Neutrophil (primary cell): ENCODE results near the gene PFKFB2.

Source experiments
- H3K27ac ChIP-seq: fragments of 200-600 bp; sonication (generic); 2 replicates; pipeline ENCODE4 v1.5.1; 2016; ENCODE audit warnings: mild to moderate bottlenecking, moderate library complexity
- H3K27me3 ChIP-seq: fragments of 200-600 bp; sonication (generic); 2 replicates; pipeline ENCODE4 v1.6.0; 2016; ENCODE audit warnings: mild to moderate bottlenecking
- H3K36me3 ChIP-seq: fragments of 200-600 bp; sonication (generic); 2 replicates; pipeline ENCODE4 v1.5.1; 2017
- H3K4me1 ChIP-seq, 2 experiments: fragments of 200-600 bp in 1 of 2; sonication (generic) in 1 of 2; 1 replicate in 1 of 2; 2 replicates in 1 of 2; pipeline versions ENCODE4 v1.5.1 to v1.6.1; 2013 to 2016; ENCODE audit warnings: low read depth in 1 of 2, low read length in 1 of 2, mild to moderate bottlenecking in 1 of 2, moderate library complexity in 1 of 2; ENCODE audit not compliant: control insufficient read depth in 1 of 2, insufficient read depth in 1 of 2
- H3K4me3 ChIP-seq, 2 experiments: fragments of 200-600 bp in 1 of 2; sonication (generic) in 1 of 2; 1 replicate in 1 of 2; 2 replicates in 1 of 2; pipeline ENCODE4 v1.5.1; 2013 to 2016; ENCODE audit warnings: low read depth in 1 of 2, low read length in 1 of 2, mild to moderate bottlenecking in 1 of 2, moderate library complexity in 1 of 2
- H3K9me3 ChIP-seq: fragments of 200-600 bp; sonication (generic); 2 replicates; pipeline ENCODE4 v1.5.1; 2016
- CTCF ChIP-seq: fragments of 200-600 bp; sonication (generic); IDR thresholded peaks from 2 replicates; pipeline ENCODE4 v1.5.1; 2016; ENCODE audit warnings: antibody characterized with exemption

PFKFB2 gene

GRCh38 chr1:207081806-207082205 is 28.7 kb downstream of the PFKFB2 start:
- Histone ChIP-seq H3K27me3 (peaks cover 12% of the 10 kb centered on the region), H3K9me3 (no peaks in the 10 kb centered on the region), H3K36me3 (peaks cover 34% of the 10 kb centered on the region), H3K27ac (no peak overlapping the region), H3K4me3 (no peak overlapping the region), H3K4me1 (peaks cover 16 to 20% of the 10 kb centered on the region in 2 experiments)
- no peak for TF ChIP-seq CTCF

GRCh38 chr1:207084232-207084631 is 31.2 kb downstream of the PFKFB2 start:
- Histone ChIP-seq H3K4me1 (peaks cover 0 to under 1% of the 10 kb centered on the region in 2 experiments), H3K27ac (no peak overlapping the region), H3K27me3 (peaks cover 12% of the 10 kb centered on the region), H3K9me3 (no peaks in the 10 kb centered on the region), H3K36me3 (peaks cover 26% of the 10 kb centered on the region), H3K4me3 (no peak overlapping the region)
- TF ChIP-seq CTCF, result no peak

- no peak overlapping the region for H3K4me3 ChIP-seq
- no peak overlapping the region for H3K27ac ChIP-seq
- H3K9me3 ChIP-seq, result no peaks in the 10 kb centered on the region
- peaks cover 12% of the 10 kb centered on the region for H3K27me3 ChIP-seq
- TF ChIP-seq CTCF, result peak; percentile 69
- H3K36me3 ChIP-seq, result peaks cover 21% of the 10 kb centered on the region
- peaks cover 0 to 6% of the 10 kb centered on the region in 2 experiments for H3K4me1 ChIP-seq
These were observed 31.7 kb downstream of the PFKFB2 start for GRCh38 chr1:207084701-207085180.

GRCh38 chr1:207085887-207086286 is 32.8 kb downstream of the PFKFB2 start:
- Histone ChIP-seq H3K4me3 (no peak overlapping the region), H3K4me1 (peaks cover 0 to 6% of the 10 kb centered on the region in 2 experiments), H3K9me3 (no peaks in the 10 kb centered on the region), H3K36me3 (peaks cover 11% of the 10 kb centered on the region), H3K27me3 (peaks cover 12% of the 10 kb centered on the region), H3K27ac (no peak overlapping the region)
- no peak for TF ChIP-seq CTCF

- no peak overlapping the region for H3K27ac ChIP-seq
- no peak for TF ChIP-seq CTCF
- H3K27me3 ChIP-seq, result peaks cover 12% of the 10 kb centered on the region
- H3K4me3 ChIP-seq, result no peak overlapping the region
- H3K4me1 ChIP-seq, result peaks cover 0 to 6% of the 10 kb centered on the region in 2 experiments
- H3K36me3 ChIP-seq, result no peaks in the 10 kb centered on the region
- no peaks in the 10 kb centered on the region for H3K9me3 ChIP-seq
These were observed 35.1 kb downstream of the PFKFB2 start for GRCh38 chr1:207088161-207088560.
